ENCODE results near the gene SLC23A2.
A peak's percentile ranks its signal among the peaks of the same experiment; 100 is the strongest.
"Not testable (repeated sequence)": the region's sequence is repeated elsewhere in the genome, so short reads cannot be mapped to it uniquely, and the experiment has no call there.

Gene SLC23A2

GRCh38 chr20:5001174-5002076 lies at the start of gene SLC23A2:
TSS of gene SLC23A2 (minus strand) at chr20:5001510. CDS start at chr20:4932562, 68,948 bp downstream.
- peak; percentile 55 for DNase-seq (ENCODE audit: low read depth)

- DNase-seq (ENCODE audit: low read depth), result no peak
These were observed 45.5 kb upstream of the SLC23A2 start for GRCh38 chr20:5046656-5047339.

GRCh38 chr20:5045906-5046305 lies 44.6 kb upstream of the SLC23A2 start:
- no peak for DNase-seq (ENCODE audit: low read depth)

- no peak for DNase-seq (ENCODE audit: low read depth)
These were observed 42.8 kb upstream of the SLC23A2 start for GRCh38 chr20:5044075-5044620.

GRCh38 chr20:5041433-5041832 lies 40.1 kb upstream of the SLC23A2 start:
- no peak for DNase-seq (ENCODE audit: low read depth)

GRCh38 chr20:5040345-5040744 lies 39.0 kb upstream of the SLC23A2 start:
- no peak for DNase-seq (ENCODE audit: low read depth)

GRCh38 chr20:5039889-5040288 lies 38.6 kb upstream of the SLC23A2 start:
- DNase-seq (ENCODE audit: low read depth), result no peak

GRCh38 chr20:5039255-5039657 lies 37.9 kb upstream of the SLC23A2 start:
- DNase-seq (ENCODE audit: low read depth), result no peak

- DNase-seq (ENCODE audit: low read depth), result no peak
These were observed 35.5 kb upstream of the SLC23A2 start for GRCh38 chr20:5036828-5037227.

GRCh38 chr20:5035518-5035917 lies 34.2 kb upstream of the SLC23A2 start:
- DNase-seq (ENCODE audit: low read depth), result not testable (repeated sequence)

- DNase-seq (ENCODE audit: low read depth), result no peak
These were observed 32.3 kb upstream of the SLC23A2 start for GRCh38 chr20:5033566-5033965.

- DNase-seq (ENCODE audit: low read depth), result not testable (repeated sequence)
These were observed 30.4 kb upstream of the SLC23A2 start for GRCh38 chr20:5031701-5032100.

- no peak for DNase-seq (ENCODE audit: low read depth)
These were observed 29.9 kb upstream of the SLC23A2 start for GRCh38 chr20:5031206-5031557.

- DNase-seq (ENCODE audit: low read depth), result no peak
These were observed 29.3 kb upstream of the SLC23A2 start for GRCh38 chr20:5030348-5031205.

GRCh38 chr20:5028258-5029059 lies 27.1 kb upstream of the SLC23A2 start:
- DNase-seq (ENCODE audit: low read depth), result not testable (repeated sequence)

GRCh38 chr20:5024982-5025381 lies 23.7 kb upstream of the SLC23A2 start:
- DNase-seq (ENCODE audit: low read depth), result no peak

GRCh38 chr20:5024103-5024502 lies 22.8 kb upstream of the SLC23A2 start:
- DNase-seq (ENCODE audit: low read depth), result no peak

- not testable (repeated sequence) for DNase-seq (ENCODE audit: low read depth)
These were observed 21.9 kb upstream of the SLC23A2 start for GRCh38 chr20:5023171-5023570.

- DNase-seq (ENCODE audit: low read depth), result no peak
These were observed 19.4 kb upstream of the SLC23A2 start for GRCh38 chr20:5020760-5021159.

GRCh38 chr20:5013682-5014447 lies 12.6 kb upstream of the SLC23A2 start:
- DNase-seq (ENCODE audit: low read depth), result no peak

Data from stimulated activated CD4-positive, alpha-beta T cell treated with anti-CD3 and anti-CD28 coated beads, Interleukin-2, amount 100 ng/mL, for 4 hours (primary cell).